ENCODE data around the gene DXO. TPM values are rescaled to one million over a fixed set of nuclear protein-coding genes. Genes with fewer than 3 reads are reported as not detected.

The DXO gene
- total and polyA plus RNA-seq, 2 of the 4 experiments (the other 2 are of a cell fraction) = 9.3 to 21.4 TPM

DNA sequence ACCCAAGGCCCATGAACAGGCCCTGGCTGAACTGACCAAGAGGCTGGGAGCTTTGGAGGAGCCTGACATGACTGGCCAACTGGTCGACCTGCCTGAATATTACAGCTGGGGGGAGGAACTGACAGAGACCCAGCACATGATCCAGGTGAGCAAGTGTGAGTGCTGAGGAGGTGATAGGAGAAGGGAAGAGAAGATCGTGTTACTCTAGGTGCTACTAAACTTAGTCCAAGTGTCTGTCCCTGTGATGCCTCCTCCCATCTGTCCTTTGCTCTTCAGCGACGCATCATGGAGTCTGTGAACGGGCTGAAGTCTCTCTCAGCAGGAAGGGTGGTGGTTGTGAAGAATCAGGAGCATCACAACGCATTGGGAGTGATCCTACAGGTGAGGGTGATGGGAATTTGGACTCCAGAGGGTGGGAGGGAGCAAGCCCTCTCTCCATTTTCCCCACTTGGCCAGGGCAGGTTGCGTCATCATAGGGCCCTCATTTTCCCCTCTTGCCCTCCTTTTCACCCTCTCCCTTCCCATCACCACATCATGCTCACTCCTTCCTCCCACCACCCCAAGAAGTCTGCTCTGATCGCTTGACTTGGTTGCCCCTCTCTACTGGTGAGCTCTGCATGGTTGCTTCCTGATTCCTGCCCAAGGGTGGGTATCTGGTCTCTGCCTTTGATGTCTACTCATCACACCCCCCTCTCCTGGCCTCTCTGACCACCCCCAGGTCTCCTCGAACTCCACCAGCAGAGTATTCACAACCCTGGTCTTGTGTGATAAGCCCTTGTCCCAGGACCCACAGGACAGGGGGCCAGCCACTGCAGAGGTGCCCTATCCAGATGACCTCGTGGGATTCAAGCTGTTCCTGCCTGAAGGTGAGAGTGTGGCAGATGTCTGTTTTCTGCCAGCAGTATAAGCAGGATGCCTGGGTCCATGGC, 4.7 kb downstream of the DXO start:
- Histone ChIP-seq H3K9me3 (ENCODE audit: control insufficient read depth, insufficient read depth, low read length) (no peaks in the 10 kb centered on the region), H4K8ac (ENCODE audit: low read depth in 2 of 2, low read length in 2 of 2) (no peak overlapping the region), H3K4ac (ENCODE audit: low read depth, low read length) (no peak overlapping the region), H3K27me3 (ENCODE audit: control insufficient read depth, insufficient read depth, low read length) (no peaks in the 10 kb centered on the region), H3K4me1 (ENCODE audit: control insufficient read depth, insufficient read depth, low read length) (peaks cover 8% of the 10 kb centered on the region), H2BK15ac (ENCODE audit: low read depth, low read length) (no peak overlapping the region), H4K5ac (ENCODE audit: low read depth, low read length) (no peak overlapping the region), H2BK120ac (ENCODE audit: low read depth, low read length) (no peak overlapping the region), H3K9ac (ENCODE audit: low read depth, low read length) (no peak overlapping the region), H3K4me3 (ENCODE audit: insufficient read depth, low read depth, low read length) (no peak overlapping the region), H2AK9ac (replicated peaks; ENCODE audit: low read depth, low read length, poor library complexity) (no peak overlapping the region), H3K14ac (replicated peaks; ENCODE audit: low read depth, low read length) (no peak overlapping the region), H3K23ac (ENCODE audit: low read depth, low read length) (no peak overlapping the region), H3K79me1 (ENCODE audit: low read depth in 1 of 2, low read length in 2 of 2) (peaks cover 10 to 31% of the 10 kb centered on the region in 2 experiments), H2AFZ (replicated peaks; ENCODE audit: low read length, poor library complexity) (no peak overlapping the region), H3K9me1 (ENCODE audit: insufficient read depth, low read length) (peaks cover 3% of the 10 kb centered on the region; the same call in 1 of the 2 replicates), H4K91ac (ENCODE audit: insufficient read depth, low read depth, low read length) (no peak overlapping the region), H3K27ac (ENCODE audit: insufficient read depth, low read length) (no peak overlapping the region), H3K4me2 (ENCODE audit: low read depth, low read length) (no peak overlapping the region), H3K36me3 (ENCODE audit: control insufficient read depth, insufficient read depth, low read length) (peaks cover 67% of the 10 kb centered on the region), H2AK5ac (ENCODE audit: low read depth, low read length) (no peak overlapping the region), H3K18ac (ENCODE audit: low read depth, low read length) (no peak overlapping the region), H4K20me1 (ENCODE audit: insufficient read depth, low read length) (no peaks in the 10 kb centered on the region), H2BK20ac (ENCODE audit: low read depth, low read length) (no peak overlapping the region), H2BK5ac (ENCODE audit: low read depth, low read length, poor library complexity, severe bottlenecking) (no peak overlapping the region), H3K56ac (ENCODE audit: extremely low read depth, insufficient read depth, low read length) (no peak overlapping the region; the same call in 1 of the 2 replicates)
- POLR2A ChIA-PET (ENCODE audit: unreplicated experiment) = no interaction called here
- BruUV-seq (replicated peaks) = no TSS peak
- CTCF ChIA-PET = no interaction called here
- in situ Hi-C loops (cut with MboI; ENCODE audit: low sequenced_read_pairs) (no loop called here), intact Hi-C loops (cut with micrococcal nuclease) (no loop called here), dilution Hi-C loops (cut with HindIII; ENCODE audit: low sequenced_read_pairs, unreplicated experiment) (no loop called here)
- DNase-seq (no peak), ATAC-seq (ENCODE audit: low read depth) (no peak)
- peak; percentile 61 for TF ChIP-seq CEBPB (IDR thresholded peaks at IDR 0.05; ENCODE audit: low read depth, low read length)
- no peak for TF ChIP-seq MXI1 (IDR thresholded peaks at IDR 0.05; ENCODE audit: borderline replicate concordance, low read depth, low read length)
- no peak for TF ChIP-seq FOS (IDR thresholded peaks at IDR 0.05; ENCODE audit: low read depth, low read length)
- TF ChIP-seq RAD21 (IDR thresholded peaks at IDR 0.05; ENCODE audit: low read length) = no peak
- WGBS, 2 experiments (ENCODE audit: extremely low coverage in 2 of 2, insufficient read length in 1 of 2) = no CpG with 5 or more reads among the region's 10 CpGs
